SK-N-SH (cell line): Measurements from ENCODE around the gene NKX1-1. TPM values are rescaled to one million over a fixed set of nuclear protein-coding genes. Genes with fewer than 3 reads are reported as not detected.

ENCODE experiments used
- CTCF ChIA-PET: fragments of 300-600, 350-600 bp; formaldehyde crosslinking; extraction: SDS; loops from one replicate; lab custom pipeline; 2021; lab: Yijun Ruan, JAX
- POLR2A ChIA-PET: fragments of 350-600 bp; sonication (Branson Sonifier 250); formaldehyde crosslinking; extraction: SDS; loops from one replicate; lab custom pipeline; 2020; ENCODE audit warnings: antibody characterized with exemption, inconsistent platforms; lab: Yijun Ruan, JAX
- DNase-seq: peaks from one replicate; pipeline ENCODE4 v3.0.0; 2012
- H2AFZ ChIP-seq: fragments of 200-600 bp; sonication (generic); 2 replicates; pipeline ENCODE4 v1.8.1; 2016; ENCODE audit warnings: antibody characterized with exemption, mild to moderate bottlenecking, low read depth
- H3F3A ChIP-seq: fragments of 200-600 bp; sonication (generic); replicated peaks from 2 replicates; pipeline ENCODE3; 2016; ENCODE audit warnings: antibody characterized with exemption, mild to moderate bottlenecking; ENCODE audit not compliant: insufficient read depth
- H3K27ac ChIP-seq, 2 experiments: fragments of 200-500 bp in 1 of 2; fragments of 200-600 bp in 1 of 2; sonication (Bioruptor generic) in 1 of 2; sonication (generic), shearing (Covaris generic) in 1 of 2; 2 replicates each; pipeline versions ENCODE4 v1.5.1 to v1.6.1; 2014 to 2016; ENCODE audit warnings: low read depth in 2 of 2, inconsistent platforms in 1 of 2, low read length in 1 of 2, mild to moderate bottlenecking in 1 of 2, mixed read lengths in 1 of 2
- H3K27me3 ChIP-seq: fragments of 200-600 bp; sonication (generic), shearing (Covaris generic); 2 replicates; pipeline ENCODE4 v1.6.1; 2016; ENCODE audit warnings: mixed run types; ENCODE audit not compliant: insufficient read depth
- H3K36me3 ChIP-seq, 2 experiments: fragments of 200-500 bp in 1 of 2; fragments of 200-600 bp in 1 of 2; sonication (Bioruptor generic) in 1 of 2; sonication (generic) in 1 of 2; replicated peaks in 1 of 2; 2 replicates each; pipeline versions ENCODE3 to v1.5.1; 2014 to 2016; ENCODE audit warnings: low read length in 1 of 2, mild to moderate bottlenecking in 1 of 2; ENCODE audit not compliant: insufficient read depth in 2 of 2, control insufficient read depth in 1 of 2
- H3K4me1 ChIP-seq, 2 experiments: fragments of 200-500 bp in 1 of 2; fragments of 200-600 bp in 1 of 2; sonication (Bioruptor generic) in 1 of 2; sonication (generic), shearing (Covaris generic) in 1 of 2; 2 replicates each; pipeline versions ENCODE4 v1.5.1 to v1.6.1; 2014 to 2016; ENCODE audit warnings: low read depth in 1 of 2, low read length in 1 of 2, mixed run types in 1 of 2; ENCODE audit not compliant: insufficient read depth in 2 of 2, control insufficient read depth in 1 of 2
- H3K4me2 ChIP-seq: fragments of 200-600 bp; sonication (generic), shearing (Covaris generic); 2 replicates; pipeline ENCODE4 v1.6.1; 2017; ENCODE audit warnings: mixed run types
- H3K4me3 ChIP-seq, 2 experiments: fragments of 200-500 bp in 1 of 2; fragments of 200-600 bp in 1 of 2; sonication (Bioruptor generic) in 1 of 2; sonication (generic), shearing (Covaris generic) in 1 of 2; 2 replicates each; pipeline versions ENCODE4 v1.5.1 to v1.8.1; 2014 to 2016; ENCODE audit warnings: low read depth in 2 of 2, inconsistent platforms in 1 of 2, low read length in 1 of 2, mild to moderate bottlenecking in 1 of 2, mixed read lengths in 1 of 2, moderate library complexity in 1 of 2
- H3K79me2 ChIP-seq: fragments of 200-600 bp; sonication (generic); 2 replicates; pipeline ENCODE4 v1.8.1; 2017; ENCODE audit warnings: mild to moderate bottlenecking; ENCODE audit not compliant: insufficient read depth
- H3K9ac ChIP-seq: fragments of 200-600 bp; sonication (generic); 2 replicates; pipeline ENCODE4 v1.6.1; 2017; ENCODE audit warnings: mixed run types
- H3K9me2 ChIP-seq: fragments of 200-600 bp; sonication (generic); 2 replicates; pipeline ENCODE4 v1.6.1; 2017; ENCODE audit warnings: mixed run types
- H3K9me3 ChIP-seq: fragments of 200-600 bp; sonication (generic); 2 replicates; pipeline ENCODE4 v1.6.1; 2017; ENCODE audit warnings: mixed run types, mild to moderate bottlenecking, moderate library complexity
- H4K20me1 ChIP-seq: fragments of 200-600 bp; sonication (generic); 2 replicates; pipeline ENCODE4 v1.6.1; 2017; ENCODE audit warnings: mild to moderate bottlenecking, mixed run types; ENCODE audit not compliant: insufficient read depth
- CHD2 ChIP-seq: fragments of 150-350 bp; IDR thresholded peaks from 2 replicates; pipeline ENCODE4 v1.6.1; 2018; ENCODE audit warnings: low read length; ENCODE audit not compliant: partially characterized antibody
- EZH2phosphoT487 ChIP-seq: fragments of 200-600 bp; sonication (generic); IDR thresholded peaks from 2 replicates; pipeline ENCODE4 v1.6.1; 2017; ENCODE audit warnings: low read depth, mixed run types, mild to moderate bottlenecking, antibody characterized with exemption, moderate library complexity, borderline replicate concordance
- FOXJ3 ChIP-seq: sonication (generic); formaldehyde crosslinking; IDR thresholded peaks from 2 replicates; pipeline ENCODE4 v1.5.1; 2020; ENCODE audit warnings: mild to moderate bottlenecking, missing genetic modification reagents
- GABPA ChIP-seq: IDR thresholded peaks from 2 replicates; pipeline ENCODE4 v1.4.0; 2012; ENCODE audit warnings: low read depth, mild to moderate bottlenecking
- MEF2A ChIP-seq: IDR thresholded peaks from 2 replicates; pipeline ENCODE4 v1.4.0; 2012; ENCODE audit warnings: low read depth, borderline replicate concordance
- PBX3 ChIP-seq: IDR thresholded peaks from 2 replicates; pipeline ENCODE4; 2012
- POLR2AphosphoS5 ChIP-seq: IDR thresholded peaks from 2 replicates; pipeline ENCODE4 v1.6.1; 2012; ENCODE audit warnings: low read depth, low read length
- RCOR1 ChIP-seq: fragments of 150-350 bp; IDR thresholded peaks from 2 replicates; pipeline ENCODE4 v1.6.1; 2017; ENCODE audit warnings: antibody characterized with exemption, low read length
- REST ChIP-seq: IDR thresholded peaks from 2 replicates; pipeline ENCODE4 v1.6.1; 2012; ENCODE audit warnings: mild to moderate bottlenecking, low read depth, low read length, moderate library complexity
- RFX5 ChIP-seq: IDR thresholded peaks from 2 replicates; pipeline ENCODE4 v1.6.1; 2012; ENCODE audit warnings: mild to moderate bottlenecking, improper control_type of control experiment, low read length
- SMC3 ChIP-seq: IDR thresholded peaks from 2 replicates; pipeline ENCODE4 v1.6.1; 2012; ENCODE audit warnings: low read depth, low read length, improper control_type of control experiment
- USF1 ChIP-seq: IDR thresholded peaks from 2 replicates; pipeline ENCODE4 v1.4.0; 2012; ENCODE audit warnings: low read depth, borderline replicate concordance
- USF2 ChIP-seq: fragments of 150-350 bp; IDR thresholded peaks from 2 replicates; pipeline ENCODE4 v1.6.1; 2017; ENCODE audit warnings: antibody characterized with exemption, low read length, low read depth, borderline replicate concordance
- whole genome bisulfite sequencing: methylation state at CpG from one replicate; pipeline ENCODE4 v1.1.6; 2017; ENCODE audit warnings: low lambda C conversion rate; 5-methylcytosine and 5-hydroxymethylcytosine counted together
- polyA plus RNA-seq, 3 experiments: library from polyadenylated mRNA; depleted of rRNA; stranded (reverse); fragments of >200 nt; gene quantifications; 2 replicates each; pipeline ENCODE4 v1.2.3, GENCODE V29; 2012

The NKX1-1 gene
- polyA plus RNA-seq, 1 of the 3 experiments (the other 2 are of a cell fraction): not detected

GRCh38 chr4:1362046-1362445 is 44.2 kb downstream of the NKX1-1 start:
- H3K9me3 ChIP-seq: no peaks in the 10 kb centered on the region
- TF ChIP-seq PBX3: no peak
- H4K20me1 ChIP-seq: peaks cover 3% of the 10 kb centered on the region; the same call in 1 of the 2 replicates
- no peaks in the 10 kb centered on the region for H3K79me2 ChIP-seq
- H3K4me3 ChIP-seq: no peak overlapping the region
- no peaks in the 10 kb centered on the region for H3K9me2 ChIP-seq
- H3F3A ChIP-seq: no peaks in the 10 kb centered on the region
- no peak overlapping the region for H3K4me2 ChIP-seq
- peaks cover 0 to 9% of the 10 kb centered on the region in 2 experiments; a peak in 1 of 4 replicates for H3K4me1 ChIP-seq
- 96% methylated on average over 8 of the region's 10 CpGs for WGBS
- no peaks in the 10 kb centered on the region for H3K27me3 ChIP-seq
- peaks cover 0 to 56% of the 10 kb centered on the region in 2 experiments for H3K36me3 ChIP-seq
- H3K9ac ChIP-seq: no peak overlapping the region
- H3K27ac ChIP-seq: no peak overlapping the region
- H2AFZ ChIP-seq: no peak overlapping the region
- ChIA-PET POLR2A (no interaction called here), CTCF (interaction anchor here (1.8 kb wide), 1 partner anchor 151 kb away, joined by 5 read pairs; no protein-coding TSS in a partner anchor)
- no peak for DNase-seq

- H3K4me2 ChIP-seq: no peak overlapping the region
- H3K27me3 ChIP-seq: no peaks in the 10 kb centered on the region
- ChIA-PET POLR2A (no interaction called here), CTCF (interaction anchor here (1.3 to 1.8 kb wide), 2 partner anchors 152 to 268 kb away, joined by 5 to 6 read pairs; no protein-coding TSS in a partner anchor)
- H2AFZ ChIP-seq: no peak overlapping the region
- 93% methylated on average over 18 of the region's 18 CpGs for WGBS
- no peaks in the 10 kb centered on the region for H3K9me2 ChIP-seq
- H3K4me1 ChIP-seq: peaks cover 0 to 9% of the 10 kb centered on the region in 2 experiments; a peak in 1 of 4 replicates
- H4K20me1 ChIP-seq: peaks cover 3% of the 10 kb centered on the region; the same call in 1 of the 2 replicates
- TF ChIP-seq USF2 (no peak), FOXJ3 (CRISPR knock-in tag) (no peak), RFX5 (no peak)
- H3F3A ChIP-seq: no peaks in the 10 kb centered on the region
- H3K9ac ChIP-seq: no peak overlapping the region
- no peaks in the 10 kb centered on the region for H3K9me3 ChIP-seq
- H3K79me2 ChIP-seq: no peaks in the 10 kb centered on the region
- no peak for DNase-seq
- H3K4me3 ChIP-seq: no peak overlapping the region
- H3K27ac ChIP-seq: no peak overlapping the region; a peak in 1 of 4 replicates
- peaks cover 0 to 57% of the 10 kb centered on the region in 2 experiments for H3K36me3 ChIP-seq
Measured at GRCh38 chr4:1361431-1361830, 44.8 kb downstream of the NKX1-1 start.

- 82% methylated on average over 10 of the region's 29 CpGs for WGBS
- Histone ChIP-seq H3K4me1 (peaks cover 0 to 9% of the 10 kb centered on the region in 2 experiments; a peak in 1 of 4 replicates), H3K4me3 (no peak overlapping the region), H2AFZ (no peak overlapping the region), H3K9me2 (no peaks in the 10 kb centered on the region), H3K27me3 (no peaks in the 10 kb centered on the region), H3K27ac (no peak overlapping the region), H3F3A (no peaks in the 10 kb centered on the region), H3K9ac (no peak overlapping the region), H3K79me2 (no peaks in the 10 kb centered on the region), H3K36me3 (peaks cover 0 to 54% of the 10 kb centered on the region in 2 experiments), H3K4me2 (no peak overlapping the region), H3K9me3 (no peaks in the 10 kb centered on the region), H4K20me1 (peaks cover 3% of the 10 kb centered on the region; the same call in 1 of the 2 replicates)
- CTCF ChIA-PET: interaction anchor here (1.0 to 1.8 kb wide), 3 partner anchors 153 to 268 kb away, joined by 3 to 6 read pairs (median 5); no protein-coding TSS in a partner anchor
- POLR2A ChIA-PET: no interaction called here
- peak; percentile 61 for DNase-seq
- no peak for TF ChIP-seq USF1
- TF ChIP-seq SMC3: no peak
- TF ChIP-seq RCOR1: no peak
- TF ChIP-seq MEF2A: no peak
- TF ChIP-seq REST: no peak
- no peak for TF ChIP-seq CHD2
- TF ChIP-seq EZH2phosphoT487: no peak
- TF ChIP-seq POLR2AphosphoS5: no peak
- no peak for TF ChIP-seq GABPA
Measured at GRCh38 chr4:1360423-1361283, 45.6 kb downstream of the NKX1-1 start.
